GM12878 (cell line): ENCODE data around the gene DUSP22. TPM values are rescaled to one million over a fixed set of nuclear protein-coding genes. Genes with fewer than 3 reads are reported as not detected.

ENCODE experiments used
- ATAC-seq: fragments of 200-7000 bp; cut with Tn5 transposase; 3 replicates; pipeline ENCODE4 v1.9.1; 2020; ENCODE audit warnings: mild to moderate bottlenecking, moderate library complexity
- BruUV-seq: library from RNA; stranded (reverse); fragments of 400-500 nt; replicated peaks from 2 replicates; lab custom pipeline; 2021; lab: Mats Ljungman, UMichigan
- CTCF ChIA-PET: fragments of 300-600 bp; sonication (Branson Sonifier 250); formaldehyde crosslinking; extraction: SDS; loops from one replicate; lab custom pipeline; 2021; ENCODE audit warnings: inconsistent platforms; lab: Yijun Ruan, JAX
- POLR2A ChIA-PET: fragments of 350-600 bp; formaldehyde crosslinking; extraction: SDS; loops from one replicate; lab custom pipeline; 2021; ENCODE audit warnings: inconsistent platforms; lab: Charles Lee
- RAD21 ChIA-PET: fragments of 300-600 bp; sonication (Branson Sonifier 250); formaldehyde crosslinking; loops from one replicate; lab custom pipeline; 2023; ENCODE audit warnings: antibody characterized with exemption; ENCODE audit not compliant: unreplicated experiment; lab: Charles Lee
- SMC1A ChIA-PET: fragments of 300-600 bp; sonication (Branson Sonifier 250); formaldehyde crosslinking; loops from one replicate; lab custom pipeline; 2023; ENCODE audit not compliant: unreplicated experiment, uncharacterized antibody; lab: Charles Lee
- DNase-seq: peaks from one replicate; pipeline ENCODE4 v3.0.0-alpha.2; 2011; ENCODE audit warnings: low read depth, low spot score
- FAIRE-seq: peaks from 3 replicates; lab custom pipeline; 2011; peaks lifted over from hg19 to GRCh38; lab: Jason Lieb, UNC
- H2AFZ ChIP-seq: 2 replicates; pipeline ENCODE4 v1.6.0; 2011; ENCODE audit warnings: low read depth, low read length, control low read depth; ENCODE audit not compliant: control insufficient read depth
- H3K27ac ChIP-seq: 2 replicates; pipeline ENCODE4 v1.5.1; 2011; ENCODE audit warnings: control low read depth; ENCODE audit not compliant: control insufficient read depth, insufficient read depth
- H3K27me3 ChIP-seq, 2 experiments: replicated peaks in 1 of 2; 2 replicates each; pipeline versions ENCODE4 v1.6.0 to v1.6.1; 2011; ENCODE audit warnings: low read length in 1 of 2; ENCODE audit not compliant: control insufficient read depth in 2 of 2, insufficient read depth in 2 of 2
- H3K36me3 ChIP-seq, 2 experiments: 2 replicates each; pipeline ENCODE4 v1.5.1; 2011; ENCODE audit warnings: low read length in 1 of 2; ENCODE audit not compliant: control insufficient read depth in 2 of 2, insufficient read depth in 2 of 2
- H3K4me1 ChIP-seq: 2 replicates; pipeline ENCODE4 v1.6.1; 2011; ENCODE audit warnings: mild to moderate bottlenecking, low read length, moderate library complexity, mixed read lengths; ENCODE audit not compliant: control insufficient read depth, insufficient read depth
- H3K4me2 ChIP-seq: 2 replicates; pipeline ENCODE4 v1.6.0; 2011; ENCODE audit warnings: control low read depth; ENCODE audit not compliant: control insufficient read depth, insufficient read depth
- H3K4me3 ChIP-seq: fragments of 200-600 bp; sonication (generic); 2 replicates; pipeline ENCODE4 v1.5.1; 2016
- H3K79me2 ChIP-seq: 2 replicates; pipeline ENCODE4 v1.6.0; 2011; ENCODE audit warnings: low read length; ENCODE audit not compliant: control insufficient read depth, insufficient read depth
- H3K9ac ChIP-seq: 2 replicates; pipeline ENCODE4 v1.8.0; 2011; ENCODE audit warnings: low read length, control low read depth, mixed read lengths; ENCODE audit not compliant: control insufficient read depth, insufficient read depth
- H3K9me3 ChIP-seq: replicated peaks from 3 replicates; pipeline ENCODE4 v1.5.1; 2011; ENCODE audit warnings: mild to moderate bottlenecking, low read length; ENCODE audit not compliant: control insufficient read depth, insufficient read depth
- H4K20me1 ChIP-seq: 2 replicates; pipeline ENCODE4 v1.6.0; 2011; ENCODE audit not compliant: control insufficient read depth, insufficient read depth
- BCL11A ChIP-seq: IDR thresholded peaks from 2 replicates; pipeline ENCODE4 v1.6.1; 2011; ENCODE audit warnings: low read depth, low read length
- CHD4 ChIP-seq: fragments of 200-600 bp; sonication (generic); IDR thresholded peaks from 2 replicates; pipeline ENCODE4 v1.6.1; 2016; ENCODE audit warnings: mild to moderate bottlenecking
- E2F4 ChIP-seq: IDR thresholded peaks from 2 replicates; pipeline ENCODE4 v1.6.1; 2012; ENCODE audit warnings: low read depth, low read length, improper control_type of control experiment
- ESRRA ChIP-seq: IDR thresholded peaks from 2 replicates; pipeline ENCODE4 v1.6.1; 2012; ENCODE audit warnings: mild to moderate bottlenecking, low read length, improper control_type of control experiment
- EZH2 ChIP-seq: IDR thresholded peaks from 2 replicates; pipeline ENCODE4 v1.6.1; 2012; ENCODE audit warnings: low read depth, mild to moderate bottlenecking, control low read depth, inconsistent platforms, low read length, borderline replicate concordance; ENCODE audit not compliant: control insufficient read depth
- HDAC6 ChIP-seq: fragments of 200-600 bp; sonication (generic); IDR thresholded peaks from one replicate; pipeline ENCODE4 v1.8.0; 2017; ENCODE audit warnings: antibody characterized with exemption; ENCODE audit not compliant: unreplicated experiment
- IRF5 ChIP-seq: fragments of 450-650 bp; IDR thresholded peaks from 2 replicates; pipeline ENCODE4 v1.6.1; 2017; ENCODE audit warnings: borderline replicate concordance
- MXI1 ChIP-seq: fragments of 150-350 bp; IDR thresholded peaks from 2 replicates; pipeline ENCODE4 v1.6.1; 2011; ENCODE audit warnings: low read depth, mild to moderate bottlenecking, inconsistent platforms, low read length, improper control_type of control experiment
- RFX5 ChIP-seq: IDR thresholded peaks from 2 replicates; pipeline ENCODE4 v1.6.1; 2011; ENCODE audit warnings: low read depth, low read length, improper control_type of control experiment
- USF2 ChIP-seq: IDR thresholded peaks from 2 replicates; pipeline ENCODE4 v1.6.1; 2011; ENCODE audit warnings: low read depth, low read length, improper control_type of control experiment, borderline replicate concordance
- ZBTB11 ChIP-seq: fragments of 450-650 bp; formaldehyde crosslinking; IDR thresholded peaks from 2 replicates; pipeline ENCODE4 v1.5.0; 2022; ENCODE audit warnings: mild to moderate bottlenecking, missing genetic modification characterization
- ZBTB4 ChIP-seq: fragments of 450-650 bp; formaldehyde crosslinking; IDR thresholded peaks from 2 replicates; pipeline ENCODE4 v1.4.0; 2022; ENCODE audit warnings: mild to moderate bottlenecking, moderate library complexity
- ZNF24 ChIP-seq: fragments of 450-650 bp; IDR thresholded peaks from 2 replicates; pipeline ENCODE4 v1.6.1; 2017; ENCODE audit warnings: antibody characterized with exemption, mild to moderate bottlenecking
- WGBS: methylation state at CpG from one replicate; pipeline ENCODE4 v1.1.6; 2016; ENCODE audit warnings: low lambda C conversion rate; ENCODE audit not compliant: insufficient replicate concordance, insufficient coverage; ENCODE audit errors: missing lambda C conversion rate; 5-methylcytosine and 5-hydroxymethylcytosine counted together
- in situ Hi-C: fragments of 300-500 bp; cut with MboI; formaldehyde crosslinking; loops from 9 replicates; pipeline ENCODE4 v1.14.3; 2018; ENCODE audit warnings: mixed read lengths
- intact Hi-C: fragments of 100-400 bp; cut with micrococcal nuclease; formaldehyde crosslinking; loops from one replicate; pipeline ENCODE4 v1.14.2; 2022; ENCODE audit not compliant: unreplicated experiment
- polyA plus RNA-seq, 11 experiments: library from polyadenylated mRNA; depleted of rRNA in 4 of 11; unstranded in 6 of 11; stranded (reverse) in 5 of 11; fragments of >200 nt; fragmentation: Nextera tagmentation in 4 of 11; fragmentation: Illumina TruSeq in 1 of 11; extraction: Ambion mirVana in 4 of 11; extraction: Trizol in 1 of 11; gene quantifications; 1 replicate in 1 of 11; 2 replicates in 10 of 11; pipeline versions ENCODE4 v1.2.1 to v1.2.3, GENCODE V29; 2011 to 2016; ENCODE audit warnings: inconsistent platforms in 2 of 11, missing spikeins in 2 of 11, low read depth in 1 of 11
- total RNA-seq, 4 experiments: library from RNA; depleted of rRNA in 3 of 4; stranded (reverse); fragments of >200 nt in 3 of 4; fragmentation: Illumina TruSeq in 1 of 4; extraction: Trizol in 1 of 4; gene quantifications; 2 replicates each; pipeline versions ENCODE4 v1.2.1 to v1.2.3, GENCODE V29; 2013 to 2021

The DUSP22 gene
- total and polyA plus RNA-seq, 10 of the 15 experiments (the other 5 are each of a cell fraction or from before 2014, with no cell fraction given), result 78.9 to 156 (median 107) TPM

GRCh38 chr6:268394-268935 is 23.8 kb upstream of the DUSP22 start:
- POLR2A ChIA-PET, result no interaction called here
- RAD21 ChIA-PET, result no interaction called here
- CTCF ChIA-PET, result interaction anchor here (1.0 kb wide), 1 partner anchor 18 kb away, joined by 4 read pairs; no protein-coding TSS in a partner anchor
- no peaks in the 10 kb centered on the region for H3K79me2 ChIP-seq
- WGBS, result 86% methylated on average over 5 of the region's 5 CpGs
- no peak for ATAC-seq
- in situ Hi-C loops, result no loop called here
- H3K4me2 ChIP-seq, result no peak overlapping the region
- no peak overlapping the region for H3K9ac ChIP-seq
- no peak overlapping the region for H2AFZ ChIP-seq
- no peaks in the 10 kb centered on the region for H3K36me3 ChIP-seq
- BruUV-seq, result no TSS peak
- no peak overlapping the region for H3K4me3 ChIP-seq
- SMC1A ChIA-PET, result interaction anchor here (1.5 kb wide), 1 partner anchor 9 kb away, joined by 6 read pairs; no protein-coding TSS in a partner anchor
- H3K27me3 ChIP-seq, result no peaks in the 10 kb centered on the region
- no peak for DNase-seq
- peaks cover 17% of the 10 kb centered on the region for H3K4me1 ChIP-seq
- intact Hi-C loops, result no loop called here
- H3K27ac ChIP-seq, result no peak overlapping the region
- no peaks in the 10 kb centered on the region for H4K20me1 ChIP-seq
- H3K9me3 ChIP-seq, result no peaks in the 10 kb centered on the region; the same call in 1 of the 3 replicates
- no peak for FAIRE-seq
- TF ChIP-seq MXI1 (no peak), CHD4 (no peak), E2F4 (no peak), EZH2 (no peak), USF2 (no peak), ESRRA (no peak), RFX5 (no peak), ZNF24 (no peak), BCL11A (no peak), ZBTB4 (no peak), HDAC6 (no peak), IRF5 (no peak), ZBTB11 (CRISPR knock-in tag) (no peak)
